ENCODE measurements around the gene MT1F.

DNA sequence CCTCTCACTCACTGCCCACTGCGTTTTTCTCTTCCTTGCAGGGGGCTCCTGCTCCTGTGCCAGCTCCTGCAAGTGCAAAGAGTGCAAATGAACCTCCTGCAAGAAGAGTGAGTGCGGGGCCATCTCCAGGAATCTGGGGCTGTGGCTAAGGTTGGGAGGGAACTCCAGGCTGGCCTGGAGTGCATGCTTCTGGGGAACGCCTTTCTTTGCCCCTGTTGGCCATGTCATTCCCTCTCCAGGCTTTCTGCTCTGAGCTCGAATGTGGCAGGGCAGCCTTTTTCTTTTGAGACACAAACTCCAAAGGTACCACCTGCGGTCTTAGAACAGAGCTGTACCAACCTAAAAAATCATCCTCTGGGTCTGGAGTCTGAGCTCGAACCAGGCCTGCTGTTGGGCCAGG lies 39.6 kb upstream of the MT1F start:
- no peak for TF ChIP-seq GATA2 (IDR thresholded peaks at IDR 0.05; ENCODE audit: low read depth, low read length)
- no peak for TF ChIP-seq GATA3 (IDR thresholded peaks at IDR 0.05; ENCODE audit: low read depth, low read length)
